Endodermal cell (in vitro differentiated cells): ENCODE results near the gene CBX7. TPM values are rescaled to one million over a fixed set of nuclear protein-coding genes. Genes with fewer than 3 reads are reported as not detected.

ENCODE experiments used
- DNase-seq: peaks from one replicate; pipeline ENCODE4 v3.0.0-alpha.2; 2017
- H3K27ac ChIP-seq: 2 replicates; pipeline ENCODE4 v1.5.1; 2013; ENCODE audit warnings: mild to moderate bottlenecking, low read depth, low read length, moderate library complexity
- H3K27me3 ChIP-seq: 2 replicates; pipeline ENCODE4 v1.6.1; 2013; ENCODE audit warnings: mild to moderate bottlenecking, low read length, moderate library complexity; ENCODE audit not compliant: insufficient read depth, control insufficient read depth, poor library complexity, severe bottlenecking
- H3K36me3 ChIP-seq: 2 replicates; pipeline ENCODE4 v1.7.0; 2013; ENCODE audit warnings: mild to moderate bottlenecking, low read length, moderate library complexity; ENCODE audit not compliant: control insufficient read depth, insufficient read depth
- H3K4me1 ChIP-seq: one replicate; pipeline ENCODE4 v1.7.0; 2013; ENCODE audit warnings: low read length; ENCODE audit not compliant: control insufficient read depth, insufficient read depth
- H3K4me3 ChIP-seq: 2 replicates; pipeline ENCODE4 v1.5.1; 2013; ENCODE audit warnings: mild to moderate bottlenecking, low read length, moderate library complexity
- H3K9ac ChIP-seq: 2 replicates; pipeline ENCODE4 v1.6.1; 2013; ENCODE audit warnings: mild to moderate bottlenecking, low read length, moderate library complexity; ENCODE audit not compliant: poor library complexity, severe bottlenecking; ENCODE audit errors: extremely low read depth
- H3K9me3 ChIP-seq: 2 replicates; pipeline ENCODE4 v1.6.1; 2013; ENCODE audit warnings: mild to moderate bottlenecking, low read length, moderate library complexity; ENCODE audit not compliant: control insufficient read depth
- H3K27ac Mint-ChIP-seq: 2 replicates; pipeline ENCODE4 v1.8.0; 2020; ENCODE audit warnings: mixed read lengths
- H3K27me3 Mint-ChIP-seq: 2 replicates; pipeline ENCODE4 v1.8.0; 2021; ENCODE audit warnings: mild to moderate bottlenecking, mixed read lengths; ENCODE audit not compliant: insufficient read depth
- H3K36me3 Mint-ChIP-seq: 2 replicates; pipeline ENCODE4 v1.8.0; 2020; ENCODE audit warnings: low read depth, mixed read lengths
- H3K4me1 Mint-ChIP-seq: 2 replicates; pipeline ENCODE4 v1.8.0; 2020; ENCODE audit warnings: mixed read lengths
- H3K4me3 Mint-ChIP-seq: 2 replicates; pipeline ENCODE4 v1.8.0; 2020; ENCODE audit warnings: mild to moderate bottlenecking, moderate library complexity, mixed read lengths
- H3K9me3 Mint-ChIP-seq: 2 replicates; pipeline ENCODE4 v1.8.0; 2020; ENCODE audit warnings: mild to moderate bottlenecking, mixed read lengths
- WGBS, 2 experiments: methylation state at CpG; one replicate each; pipeline versions ENCODE4 v1.1.5 to v1.1.7; 2013; ENCODE audit warnings: missing lambda C conversion rate in 2 of 2, mixed read lengths in 1 of 2; ENCODE audit not compliant: insufficient coverage in 1 of 2, insufficient read length in 1 of 2; 5-methylcytosine and 5-hydroxymethylcytosine counted together
- total RNA-seq, 2 donors: library from RNA; stranded (reverse); fragmentation: NEBNext Ultra II Directional in 1 of 2; extraction: Animal tissue kit (Norgen Biotek cat#: 25700) in 1 of 2; gene quantifications; 2 replicates in 1 of 2; 3 replicates in 1 of 2; pipeline ENCODE4 v1.2.1, GENCODE V29; 2021
- TF ChIP-seq, protein P1 (sequence below): fragments of 200-600 bp; sonication (generic); conservative IDR thresholded peaks from 2 replicates; pipeline ENCODE4 v1.5.0; 2021; ENCODE audit warnings: antibody characterized with exemption, mild to moderate bottlenecking

CBX7 gene
- total RNA-seq, 2 donors from 2014 or later, result 14.2 to 22.0 TPM

DNA sequence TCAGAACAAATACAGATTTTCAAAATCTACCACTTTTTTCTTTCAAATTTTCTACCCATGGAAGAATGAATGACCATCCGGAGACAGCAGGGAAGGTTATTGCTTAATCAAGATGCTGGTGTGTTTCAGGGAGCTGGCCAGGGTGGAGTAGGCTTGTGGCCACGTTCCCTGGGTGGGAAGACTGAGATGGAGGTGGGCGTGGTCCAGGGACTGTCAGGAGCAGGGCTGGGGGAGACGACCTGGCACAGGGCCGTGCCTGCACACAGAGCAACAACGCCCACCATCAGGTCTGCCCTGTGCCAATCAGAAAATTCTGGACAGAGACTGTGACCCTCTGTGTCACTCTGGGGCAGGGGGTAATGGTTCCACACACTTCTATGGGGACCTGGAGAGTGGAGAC is 62.6 kb downstream of the CBX7 start:
- 89 to 97% methylated on average over 3 to 6 of the region's 6 CpGs for WGBS, 2 experiments
- TF ChIP-seq, protein P1, sequence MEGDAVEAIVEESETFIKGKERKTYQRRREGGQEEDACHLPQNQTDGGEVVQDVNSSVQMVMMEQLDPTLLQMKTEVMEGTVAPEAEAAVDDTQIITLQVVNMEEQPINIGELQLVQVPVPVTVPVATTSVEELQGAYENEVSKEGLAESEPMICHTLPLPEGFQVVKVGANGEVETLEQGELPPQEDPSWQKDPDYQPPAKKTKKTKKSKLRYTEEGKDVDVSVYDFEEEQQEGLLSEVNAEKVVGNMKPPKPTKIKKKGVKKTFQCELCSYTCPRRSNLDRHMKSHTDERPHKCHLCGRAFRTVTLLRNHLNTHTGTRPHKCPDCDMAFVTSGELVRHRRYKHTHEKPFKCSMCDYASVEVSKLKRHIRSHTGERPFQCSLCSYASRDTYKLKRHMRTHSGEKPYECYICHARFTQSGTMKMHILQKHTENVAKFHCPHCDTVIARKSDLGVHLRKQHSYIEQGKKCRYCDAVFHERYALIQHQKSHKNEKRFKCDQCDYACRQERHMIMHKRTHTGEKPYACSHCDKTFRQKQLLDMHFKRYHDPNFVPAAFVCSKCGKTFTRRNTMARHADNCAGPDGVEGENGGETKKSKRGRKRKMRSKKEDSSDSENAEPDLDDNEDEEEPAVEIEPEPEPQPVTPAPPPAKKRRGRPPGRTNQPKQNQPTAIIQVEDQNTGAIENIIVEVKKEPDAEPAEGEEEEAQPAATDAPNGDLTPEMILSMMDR, result no peak
- H3K27me3 ChIP-seq, result no peaks in the 10 kb centered on the region
- H3K9me3 Mint-ChIP-seq, result no peaks in the 10 kb centered on the region
- peaks cover 5% of the 10 kb centered on the region for H3K27me3 Mint-ChIP-seq
- no peak overlapping the region for H3K4me3 Mint-ChIP-seq
- H3K9ac ChIP-seq, result no peak overlapping the region
- peaks cover 10% of the 10 kb centered on the region for H3K4me1 ChIP-seq
- no peaks in the 10 kb centered on the region for H3K9me3 ChIP-seq
- no peak for DNase-seq
- H3K27ac ChIP-seq, result no peak overlapping the region
- peaks cover 2% of the 10 kb centered on the region for H3K36me3 Mint-ChIP-seq
- H3K36me3 ChIP-seq, result no peaks in the 10 kb centered on the region
- H3K4me1 Mint-ChIP-seq, result peaks cover 13% of the 10 kb centered on the region
- H3K4me3 ChIP-seq, result no peak overlapping the region
- H3K27ac Mint-ChIP-seq, result no peak overlapping the region

DNA sequence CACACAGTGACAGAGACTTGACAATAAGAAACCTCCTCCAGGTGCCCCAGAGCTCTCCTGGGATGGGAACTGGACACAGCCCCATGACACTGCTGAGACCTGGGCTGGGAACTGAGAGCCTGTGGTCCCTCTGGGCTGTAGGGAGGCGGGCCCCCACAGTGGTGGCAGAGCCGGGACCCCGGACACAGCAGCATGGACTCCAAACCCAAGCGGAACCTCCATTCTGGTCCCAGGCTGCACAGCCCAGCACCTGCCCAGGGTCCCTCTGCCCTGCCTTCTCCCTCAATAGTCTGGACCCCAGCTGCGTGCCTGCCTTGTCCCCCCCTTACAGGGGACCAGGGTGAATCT is 63.8 kb downstream of the CBX7 start:
- WGBS, 2 experiments, result 92 to 100% methylated on average over 4 to 5 of the region's 5 CpGs
- H3K4me3 Mint-ChIP-seq, result no peak overlapping the region

DNA sequence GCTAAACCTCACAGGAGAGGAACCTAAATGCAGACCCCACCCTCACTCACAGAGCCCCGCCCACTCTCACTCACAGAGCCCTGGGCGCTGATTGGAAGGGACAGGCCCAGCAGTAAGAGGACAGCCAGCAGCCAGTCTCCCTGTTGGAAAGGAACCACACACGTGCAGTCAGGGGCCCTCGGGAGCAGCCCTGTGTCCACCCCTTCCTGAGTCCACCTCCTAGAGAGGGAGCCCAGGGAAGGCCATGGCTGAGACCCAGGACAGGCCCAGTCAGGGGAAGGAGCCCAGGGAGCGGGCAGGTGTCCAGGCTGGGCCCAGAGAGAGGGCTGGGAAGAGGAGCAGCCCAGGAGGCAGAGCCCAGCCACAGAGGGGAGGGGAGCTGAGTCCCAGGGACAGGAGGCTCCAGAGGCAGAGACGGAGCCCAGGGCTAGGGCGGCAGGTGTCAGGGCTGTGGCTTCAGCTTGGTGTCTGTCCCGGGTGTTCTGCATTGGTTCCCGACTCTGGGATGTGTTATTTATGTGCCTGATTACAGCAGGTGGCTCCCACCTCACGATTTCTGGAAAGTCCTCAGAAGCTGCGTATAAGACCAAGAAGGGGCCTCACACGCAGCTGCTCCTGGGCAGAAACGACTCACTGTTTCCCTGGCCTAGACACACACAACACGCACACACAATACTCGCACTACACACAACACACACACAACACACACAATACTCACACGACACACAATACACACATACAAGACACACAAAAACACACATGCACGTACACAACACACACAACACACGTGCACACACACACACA is 64.4 kb downstream of the CBX7 start:
- peaks cover 11% of the 10 kb centered on the region for H3K4me1 Mint-ChIP-seq
- H3K4me1 ChIP-seq, result peaks cover 10% of the 10 kb centered on the region
- H3K4me3 Mint-ChIP-seq, result no peak overlapping the region
- H3K27ac Mint-ChIP-seq, result no peak overlapping the region
- peak; percentile 84 for DNase-seq
- H3K27ac ChIP-seq, result peak overlapping the region; percentile 49
- WGBS, 2 experiments, result 68 to 88% methylated on average over 6 to 18 of the region's 18 CpGs
- H3K4me3 ChIP-seq, result no peak overlapping the region
- peaks cover 5% of the 10 kb centered on the region for H3K27me3 Mint-ChIP-seq
- no peaks in the 10 kb centered on the region for H3K27me3 ChIP-seq
- H3K9me3 ChIP-seq, result no peaks in the 10 kb centered on the region
- H3K9me3 Mint-ChIP-seq, result no peaks in the 10 kb centered on the region
- TF ChIP-seq, protein P1, result no peak
- peaks cover 2% of the 10 kb centered on the region for H3K36me3 Mint-ChIP-seq
- no peak overlapping the region for H3K9ac ChIP-seq
- H3K36me3 ChIP-seq, result no peaks in the 10 kb centered on the region

More for the DNA sequence above, 63.8 kb downstream of the CBX7 start:
- TF ChIP-seq, protein P1, result no peak
- Histone ChIP-seq H3K27me3 (no peaks in the 10 kb centered on the region), H3K4me1 (peaks cover 10% of the 10 kb centered on the region), H3K36me3 (no peaks in the 10 kb centered on the region), H3K9me3 (no peaks in the 10 kb centered on the region), H3K27ac (no peak overlapping the region), H3K4me3 (no peak overlapping the region), H3K9ac (no peak overlapping the region)
- Mint-ChIP-seq H3K4me1 (peaks cover 11% of the 10 kb centered on the region), H3K36me3 (peaks cover 2% of the 10 kb centered on the region), H3K9me3 (no peaks in the 10 kb centered on the region), H3K27ac (no peak overlapping the region), H3K27me3 (peaks cover 5% of the 10 kb centered on the region)
- no peak for DNase-seq
